ENCODE results near the gene GABRD.

GABRD gene

DNA sequence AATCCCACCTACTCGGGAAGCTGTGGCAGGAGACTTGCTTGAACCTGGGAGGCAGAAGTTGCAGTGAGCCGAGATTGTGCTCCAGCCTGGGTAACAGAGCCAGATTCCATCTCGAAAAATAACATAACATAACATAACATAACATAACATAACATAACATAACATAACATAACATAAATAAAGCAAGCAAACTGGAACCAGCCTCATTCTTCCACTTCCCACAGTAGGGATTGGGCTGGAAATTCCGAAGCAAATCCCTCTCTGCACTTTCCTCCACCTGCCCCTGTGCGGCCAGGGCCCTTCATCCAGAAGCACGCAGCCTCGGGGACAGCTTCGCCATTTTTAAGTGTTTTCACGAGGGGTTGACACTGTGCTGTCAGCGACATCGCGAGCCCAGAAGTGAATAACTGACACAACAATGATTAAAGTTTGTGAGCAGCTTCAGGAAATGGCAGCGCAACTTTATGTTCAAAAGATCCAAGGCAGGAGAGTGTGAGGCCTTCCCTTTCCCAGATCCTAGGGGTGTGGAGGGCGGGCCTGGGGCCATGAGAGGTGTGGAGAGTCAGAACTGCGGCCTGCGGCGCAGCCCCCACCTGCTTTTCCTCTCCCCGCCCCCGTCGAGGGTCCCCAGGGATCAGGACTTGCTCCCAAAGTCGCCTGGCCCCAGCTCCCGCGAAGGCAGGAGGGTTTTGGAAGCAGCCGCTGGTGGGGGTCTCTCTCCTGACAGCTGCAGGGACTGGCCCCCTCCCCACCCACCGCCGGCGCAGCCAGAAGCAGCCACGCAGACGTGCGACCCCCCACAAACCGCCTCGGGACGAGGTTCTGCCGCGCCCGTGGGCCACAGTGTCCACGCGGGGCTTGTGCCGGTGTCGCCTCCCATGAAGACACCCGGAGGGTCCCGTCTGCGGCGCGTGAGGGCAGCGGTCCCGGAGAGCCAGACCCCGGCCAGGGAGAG, 651 bp upstream of the GABRD start:
- DNase-seq (ENCODE audit: low read depth in 2 of 2, low spot score in 1 of 2): no peak

DNA sequence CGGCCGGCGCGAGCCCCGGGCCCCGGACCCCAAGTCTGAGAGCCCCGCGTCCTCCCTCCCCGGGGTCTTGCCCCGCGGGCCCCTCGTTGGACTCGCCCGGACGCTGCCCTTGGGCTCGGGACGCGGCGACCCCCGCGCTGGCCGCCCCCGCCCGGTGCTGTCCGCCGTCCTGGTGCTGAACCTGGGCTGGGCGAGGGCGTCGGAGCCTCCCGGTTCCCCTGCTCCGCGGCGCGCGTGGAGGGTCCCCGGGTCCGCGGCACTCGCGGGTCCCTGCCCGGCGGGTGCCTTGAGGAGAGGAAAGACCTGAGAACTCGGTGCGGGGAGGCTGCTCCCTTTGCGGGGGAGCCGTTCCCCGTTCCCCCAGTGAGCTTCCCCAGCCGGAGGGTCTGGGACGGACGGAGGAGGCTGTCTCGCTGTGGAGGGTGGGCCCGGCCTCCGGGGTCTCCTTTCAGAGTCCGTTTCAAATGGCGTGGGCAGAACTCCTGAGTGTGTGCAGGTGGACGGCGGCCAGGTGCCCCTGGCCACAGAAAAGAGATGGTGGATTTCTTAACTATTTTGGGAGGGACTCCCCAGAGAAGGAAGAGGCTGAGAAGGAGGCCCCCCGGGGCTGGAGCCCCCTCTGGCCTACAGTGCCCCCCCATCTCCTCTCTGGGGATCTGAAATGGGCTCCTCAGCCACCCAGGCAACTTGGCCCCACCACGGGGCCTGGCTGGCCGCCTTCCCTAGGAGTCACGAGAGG, 595 bp downstream of the GABRD start:
- no peak for DNase-seq (ENCODE audit: low read depth in 2 of 2, low spot score in 1 of 2)

DNA sequence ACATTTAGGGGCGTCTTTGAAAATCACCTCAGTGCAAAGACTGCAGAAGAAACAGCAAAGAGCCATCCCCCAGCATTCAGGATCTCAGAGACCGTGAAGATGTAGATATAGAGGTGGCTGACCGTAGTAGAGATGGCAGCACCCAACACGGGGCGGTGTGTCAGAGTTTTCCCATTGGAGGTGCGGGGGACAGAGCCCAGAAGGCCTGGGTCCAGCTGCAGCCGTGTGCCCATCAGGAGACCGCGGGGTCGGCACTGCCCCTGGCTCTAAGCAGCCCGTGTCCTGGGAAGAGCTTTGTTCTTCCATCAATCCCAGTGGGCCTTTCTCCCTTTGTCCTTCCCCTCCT, 1.1 kb downstream of the GABRD start:
- DNase-seq (ENCODE audit: low read depth in 2 of 2, low spot score in 1 of 2): no peak

DNA sequence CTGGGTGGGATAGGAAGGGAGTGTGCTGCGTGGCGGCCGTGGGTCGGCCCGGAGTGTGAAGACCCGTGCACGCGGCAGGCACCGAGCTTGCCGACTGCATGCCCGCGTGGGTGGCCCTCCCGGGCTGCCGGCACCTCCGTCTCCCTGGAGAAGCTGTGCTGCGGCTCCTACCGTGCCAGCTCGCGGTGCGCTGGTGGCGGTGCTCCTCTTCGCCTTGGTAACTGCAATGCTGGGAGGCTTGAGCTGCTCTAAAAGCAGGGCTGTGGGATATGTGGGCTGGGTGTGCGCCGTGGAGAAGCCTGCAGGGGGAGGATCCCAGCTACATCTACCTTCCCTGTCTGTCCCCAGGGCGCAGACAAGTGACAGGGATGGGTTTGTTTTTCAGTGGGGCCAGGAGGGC, 2.4 kb downstream of the GABRD start:
- no peak for DNase-seq (ENCODE audit: low read depth in 2 of 2, low spot score in 1 of 2)

DNA sequence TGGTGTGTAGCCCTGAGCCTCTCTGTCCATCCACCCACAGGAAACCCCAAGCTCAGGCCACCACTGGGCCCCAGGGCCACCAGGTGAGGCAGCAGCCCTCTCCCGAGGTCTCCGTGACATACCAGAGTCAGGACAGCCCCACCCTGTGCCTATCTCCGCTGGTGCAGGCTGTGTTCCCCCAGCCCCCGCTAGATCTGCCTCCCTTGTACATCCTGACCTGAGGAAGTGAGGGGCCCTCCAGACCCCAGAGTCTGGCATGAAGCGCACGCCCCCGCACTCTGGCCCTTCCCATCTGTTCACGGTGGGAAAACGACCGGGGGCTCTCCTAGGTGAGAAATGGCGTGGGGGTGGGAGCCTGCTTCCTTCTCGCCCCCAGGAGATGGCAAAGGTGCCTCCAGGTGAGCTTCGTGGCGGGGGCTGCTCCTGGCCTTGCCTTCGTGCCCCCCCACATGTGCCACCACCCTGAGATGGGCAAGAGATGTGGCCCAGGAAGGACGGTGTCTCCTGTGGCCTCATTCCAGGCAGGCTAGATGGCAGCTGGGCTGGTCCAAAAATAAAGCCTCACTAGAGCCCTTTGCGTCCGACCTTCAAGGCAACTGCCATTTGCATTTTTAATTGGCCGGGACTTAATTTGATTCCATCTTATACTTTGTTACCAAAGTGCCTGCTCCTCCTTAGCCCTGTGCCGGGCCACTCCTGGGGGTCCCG, 3.1 kb downstream of the GABRD start:
- no peak for DNase-seq (ENCODE audit: low read depth in 2 of 2, low spot score in 1 of 2)

DNA sequence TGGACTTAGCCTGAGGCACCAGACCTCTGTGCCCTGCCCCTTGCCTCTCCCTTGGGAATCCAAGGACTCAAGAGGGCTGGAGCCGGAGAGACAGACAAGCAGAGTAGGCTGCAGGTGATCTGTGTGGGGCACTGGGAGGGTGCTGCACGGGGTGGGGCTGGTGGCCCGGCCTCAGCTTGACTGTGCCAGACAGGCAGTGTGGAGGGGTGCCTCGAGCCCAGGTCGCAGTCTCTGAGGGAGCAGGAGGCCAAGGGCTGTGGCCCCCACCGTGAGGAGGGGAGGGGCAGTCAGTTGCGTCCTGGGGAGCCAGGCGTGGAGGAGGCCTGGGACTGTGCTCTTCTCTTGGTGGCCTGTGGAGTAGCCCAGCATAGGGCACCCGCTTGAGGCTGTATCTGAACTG, 4.0 kb downstream of the GABRD start:
- no peak for DNase-seq (ENCODE audit: low read depth in 2 of 2, low spot score in 1 of 2)

DNA sequence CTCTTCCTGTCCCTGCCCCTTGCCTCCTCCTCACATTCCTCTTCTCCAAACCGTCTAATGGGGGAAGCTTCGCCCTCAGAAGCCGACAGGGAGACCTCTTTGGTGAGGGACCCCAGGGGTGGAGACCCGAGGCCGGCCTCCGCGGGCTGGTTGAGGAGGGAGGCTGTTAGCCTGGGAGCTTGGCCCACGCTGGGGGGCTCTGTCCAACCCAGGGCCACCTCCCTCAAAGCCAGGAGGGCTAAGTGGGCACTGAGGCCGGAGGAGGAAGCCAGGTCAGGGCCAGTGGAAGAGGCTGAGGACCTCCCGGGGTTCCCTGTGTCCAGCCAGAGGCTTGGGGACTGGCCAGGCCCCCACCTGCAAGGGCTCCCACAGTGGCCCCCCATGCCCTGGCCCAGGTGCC, 5.3 kb downstream of the GABRD start:
- DNase-seq (ENCODE audit: low read depth in 2 of 2, low spot score in 1 of 2): no peak

DNA sequence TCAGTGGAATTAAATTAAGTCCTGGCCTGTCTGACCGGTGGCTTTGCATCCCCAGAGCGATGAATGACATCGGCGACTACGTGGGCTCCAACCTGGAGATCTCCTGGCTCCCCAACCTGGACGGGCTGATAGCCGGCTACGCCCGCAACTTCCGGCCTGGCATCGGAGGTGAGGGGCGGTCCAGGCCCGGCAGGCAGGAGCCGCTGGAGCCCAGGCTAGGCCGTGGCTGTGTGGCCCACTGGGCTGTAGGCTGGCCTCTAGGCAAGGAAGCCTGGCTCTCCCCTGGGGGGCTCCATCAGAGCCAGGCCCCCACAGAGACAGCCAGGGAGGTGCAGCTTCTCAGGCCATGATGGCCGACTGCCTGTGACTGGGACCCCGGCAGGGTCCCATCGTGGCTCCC, 5.7 kb downstream of the GABRD start:
- no peak for DNase-seq (ENCODE audit: low read depth in 2 of 2, low spot score in 1 of 2)

DNA sequence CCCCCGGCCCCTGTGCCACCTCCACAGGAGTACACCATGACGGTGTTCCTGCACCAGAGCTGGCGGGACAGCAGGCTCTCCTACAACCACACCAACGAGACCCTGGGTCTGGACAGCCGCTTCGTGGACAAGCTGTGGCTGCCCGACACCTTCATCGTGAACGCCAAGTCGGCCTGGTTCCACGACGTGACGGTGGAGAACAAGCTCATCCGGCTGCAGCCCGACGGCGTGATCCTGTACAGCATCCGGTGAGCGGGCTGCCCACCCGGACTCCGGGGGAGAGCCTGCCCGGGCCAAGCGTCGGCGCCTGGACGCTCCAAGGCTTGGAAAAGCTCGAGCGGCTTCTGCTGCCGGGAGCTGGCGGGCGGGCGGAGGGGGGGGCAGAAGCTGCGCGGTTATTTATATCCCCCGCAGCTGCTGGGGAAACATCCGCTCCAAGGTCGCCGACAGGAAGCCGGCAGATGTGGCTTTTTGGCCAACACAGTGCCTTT, 6.4 kb downstream of the GABRD start:
- DNase-seq (ENCODE audit: low read depth in 2 of 2, low spot score in 1 of 2): no peak

DNA sequence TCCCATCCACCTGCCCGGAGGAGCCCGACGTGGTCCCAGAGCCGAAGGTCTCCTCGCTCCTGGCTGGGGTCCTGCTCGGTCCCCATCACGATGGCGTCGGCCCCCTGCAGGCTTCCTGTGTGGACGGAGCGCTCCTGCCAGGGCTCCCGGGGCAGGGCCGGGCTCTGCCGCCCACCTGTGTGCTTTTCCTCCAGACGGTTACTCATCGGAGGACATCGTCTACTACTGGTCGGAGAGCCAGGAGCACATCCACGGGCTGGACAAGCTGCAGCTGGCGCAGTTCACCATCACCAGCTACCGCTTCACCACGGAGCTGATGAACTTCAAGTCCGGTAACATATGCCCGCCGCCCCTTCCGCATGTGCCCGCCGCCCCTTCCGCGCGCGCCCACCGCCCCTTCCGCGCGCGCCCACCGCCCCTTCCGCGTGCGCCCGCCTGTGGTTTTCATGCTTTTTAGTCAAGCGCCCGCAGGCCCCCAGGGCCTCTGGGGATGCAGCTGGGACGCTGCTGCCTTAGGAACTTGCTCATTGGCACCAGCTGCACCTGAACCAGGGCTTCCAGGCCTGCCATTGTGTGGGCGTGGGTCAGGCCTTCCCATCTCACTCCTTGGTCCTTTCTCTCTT, 8.9 kb downstream of the GABRD start:
- no peak for DNase-seq (ENCODE audit: low read depth in 2 of 2, low spot score in 1 of 2)

DNA sequence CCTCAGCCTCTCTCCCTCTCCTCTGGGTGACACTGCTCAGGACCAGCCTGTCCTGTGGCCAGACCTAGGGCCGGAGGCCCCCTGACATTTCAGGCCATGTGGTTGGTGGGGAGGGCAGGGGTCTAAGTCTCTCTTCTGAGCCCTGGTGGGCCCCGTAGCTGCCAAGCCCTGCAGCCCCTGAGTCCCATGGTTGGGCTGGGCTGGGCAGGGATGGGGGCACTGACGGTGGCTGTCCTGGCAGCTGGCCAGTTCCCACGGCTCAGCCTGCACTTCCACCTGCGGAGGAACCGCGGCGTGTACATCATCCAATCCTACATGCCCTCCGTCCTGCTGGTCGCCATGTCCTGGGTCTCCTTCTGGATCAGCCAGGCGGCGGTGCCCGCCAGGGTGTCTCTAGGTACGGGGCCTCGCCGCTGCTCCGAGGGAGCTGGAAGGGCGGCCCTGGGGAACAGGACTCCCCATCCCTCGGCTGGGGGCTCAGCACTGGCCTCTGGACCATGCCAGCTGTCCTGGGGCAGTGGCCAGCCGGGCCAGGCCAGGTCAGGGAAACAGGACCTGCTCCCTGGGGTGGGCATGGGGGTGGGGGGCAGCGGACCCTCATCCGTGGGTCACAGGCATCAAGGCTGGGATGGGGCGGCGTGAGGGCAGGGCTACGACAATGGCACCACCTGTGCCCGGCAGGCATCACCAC, 9.9 kb downstream of the GABRD start:
- DNase-seq (ENCODE audit: low read depth in 2 of 2, low spot score in 1 of 2): no peak

DNA sequence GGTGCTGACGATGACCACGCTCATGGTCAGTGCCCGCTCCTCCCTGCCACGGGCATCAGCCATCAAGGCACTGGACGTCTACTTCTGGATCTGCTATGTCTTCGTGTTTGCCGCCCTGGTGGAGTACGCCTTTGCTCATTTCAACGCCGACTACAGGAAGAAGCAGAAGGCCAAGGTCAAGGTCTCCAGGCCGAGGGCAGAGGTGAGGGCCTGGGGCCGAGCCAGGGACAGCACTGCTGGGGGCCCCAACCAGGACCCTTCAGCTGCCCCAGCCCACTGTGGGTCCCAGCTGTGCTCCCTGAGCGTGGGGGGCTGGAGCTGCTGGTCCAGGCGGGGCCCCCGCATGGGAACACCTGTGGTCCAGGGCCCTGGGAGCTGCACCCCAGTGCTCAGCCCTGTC, 10.4 kb downstream of the GABRD start:
- DNase-seq (ENCODE audit: low read depth in 2 of 2, low spot score in 1 of 2): no peak

DNA sequence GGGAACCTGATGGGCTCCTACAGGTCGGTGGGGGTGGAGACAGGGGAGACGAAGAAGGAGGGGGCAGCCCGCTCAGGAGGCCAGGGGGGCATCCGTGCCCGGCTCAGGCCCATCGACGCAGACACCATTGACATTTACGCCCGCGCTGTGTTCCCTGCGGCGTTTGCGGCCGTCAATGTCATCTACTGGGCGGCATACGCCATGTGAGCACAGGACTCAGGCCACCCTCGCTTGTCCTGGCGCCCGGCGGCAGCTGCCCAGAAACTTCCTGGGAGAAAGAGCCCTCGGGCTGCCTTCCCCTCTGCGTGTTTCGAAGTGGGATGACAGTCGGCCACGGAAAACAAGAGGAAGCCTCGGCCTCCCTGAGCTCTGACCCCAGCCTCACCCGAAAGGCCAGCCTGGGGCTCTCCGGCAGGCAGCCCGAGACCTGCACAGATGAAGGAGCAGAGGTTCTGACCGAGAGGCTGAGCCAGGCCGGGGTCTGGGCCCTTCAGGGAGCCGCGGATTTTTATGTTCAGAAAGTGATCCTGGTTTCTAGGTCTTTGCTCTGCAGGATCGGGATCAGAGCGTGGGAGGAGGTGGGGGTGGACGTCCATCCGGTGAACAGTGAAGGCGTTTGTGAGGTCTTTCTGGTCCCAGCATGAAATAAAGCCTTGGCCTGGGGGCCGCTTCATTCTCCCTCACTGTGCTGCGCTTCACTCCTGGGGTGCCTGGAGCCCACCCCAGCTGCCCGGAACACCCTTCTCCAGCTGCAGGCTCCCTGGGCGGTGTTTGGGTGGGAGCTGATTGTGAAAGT, 11.1 kb downstream of the GABRD start:
- no peak for DNase-seq (ENCODE audit: low read depth in 2 of 2, low spot score in 1 of 2)

DNA sequence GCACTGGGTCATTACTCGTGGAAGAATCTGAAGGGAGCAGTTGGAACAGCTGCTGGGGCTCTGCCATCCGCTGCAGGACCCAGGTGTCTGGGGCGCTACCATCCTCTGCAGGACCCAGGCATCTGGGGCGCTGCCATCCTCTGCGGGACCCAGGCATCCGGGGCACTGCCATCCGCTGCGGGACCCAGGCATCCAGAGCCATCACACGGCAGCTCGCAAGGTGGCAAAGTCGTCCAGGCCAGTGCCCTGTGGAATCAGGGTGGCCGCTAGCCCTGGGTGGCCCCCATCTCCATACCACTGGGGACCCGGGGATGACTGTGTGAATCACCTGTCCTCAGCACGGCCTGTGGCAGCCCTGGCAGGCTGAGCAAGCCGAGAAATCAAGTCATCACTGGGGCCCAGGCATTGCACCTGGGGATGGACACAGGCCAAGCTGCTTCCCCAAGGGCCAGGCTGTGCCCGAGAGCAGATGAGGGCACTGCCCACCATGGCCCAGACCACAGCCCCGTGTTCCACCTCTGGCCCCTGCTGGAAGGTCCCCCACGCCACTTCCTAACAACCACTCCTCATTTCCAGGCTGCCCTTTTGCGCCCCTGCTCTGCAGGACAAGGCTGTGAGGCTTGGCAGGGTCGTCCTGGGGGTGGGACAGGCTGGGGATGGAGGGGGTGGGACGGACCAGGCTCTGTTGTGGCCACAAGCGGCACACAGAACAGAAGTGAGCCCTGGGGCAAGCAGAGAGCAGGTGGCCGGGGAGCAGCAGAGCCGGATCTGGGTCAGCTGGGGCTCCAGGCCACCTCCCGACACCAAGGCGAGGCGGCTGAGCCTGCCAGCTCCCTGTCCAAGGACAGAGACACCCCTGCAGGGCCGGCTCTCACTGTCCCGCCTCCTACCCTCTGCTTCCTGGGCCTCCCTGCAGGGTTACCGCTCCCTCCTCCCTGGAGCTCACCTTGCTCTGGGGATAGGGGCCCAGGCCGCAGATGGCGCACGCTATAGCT, 12.7 kb downstream of the GABRD start:
- DNase-seq (ENCODE audit: low read depth in 2 of 2, low spot score in 1 of 2): no peak

DNA sequence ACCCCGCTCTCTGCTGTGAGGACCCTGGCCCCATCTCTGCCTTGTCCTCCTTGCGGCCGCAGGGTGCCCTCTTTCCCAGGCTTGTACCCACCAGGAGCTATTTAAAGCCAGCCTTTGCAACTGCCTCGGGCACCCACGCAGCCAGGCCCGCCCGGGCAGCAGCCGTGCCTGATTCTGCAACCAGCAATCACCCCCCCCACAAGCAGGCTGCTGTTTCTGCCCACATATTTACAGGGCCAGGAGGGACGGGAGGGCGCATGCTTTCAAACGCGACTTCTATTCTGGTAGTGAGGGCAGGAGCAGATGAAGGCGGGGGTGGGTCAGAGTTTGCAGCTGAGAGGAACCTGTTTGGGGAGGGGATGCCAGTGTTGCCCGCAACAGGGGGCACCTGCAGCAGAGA, 13.6 kb downstream of the GABRD start:
- DNase-seq (ENCODE audit: low read depth in 2 of 2, low spot score in 1 of 2): no peak

DNA sequence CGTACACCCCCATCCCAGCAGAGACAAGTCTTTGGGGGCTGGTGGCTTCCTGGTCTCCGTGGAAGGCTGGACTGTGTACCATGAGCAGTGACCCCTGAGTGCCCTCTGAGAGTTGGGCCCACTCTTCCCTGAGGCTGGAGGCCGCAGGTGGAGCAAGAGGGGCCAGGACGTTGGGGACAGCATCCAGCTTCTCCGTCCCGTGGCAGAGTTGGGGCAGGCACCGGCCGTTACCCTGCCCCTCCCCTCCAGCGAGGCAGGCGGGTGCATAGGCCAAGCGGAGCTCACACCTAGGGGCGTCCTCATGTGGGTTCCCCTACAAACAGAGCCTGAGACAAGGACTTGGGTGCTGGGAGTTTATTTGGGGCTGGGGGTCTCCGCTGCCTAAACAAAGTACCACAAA, 14.0 kb downstream of the GABRD start:
- DNase-seq (ENCODE audit: low read depth in 2 of 2, low spot score in 1 of 2): no peak

DNA sequence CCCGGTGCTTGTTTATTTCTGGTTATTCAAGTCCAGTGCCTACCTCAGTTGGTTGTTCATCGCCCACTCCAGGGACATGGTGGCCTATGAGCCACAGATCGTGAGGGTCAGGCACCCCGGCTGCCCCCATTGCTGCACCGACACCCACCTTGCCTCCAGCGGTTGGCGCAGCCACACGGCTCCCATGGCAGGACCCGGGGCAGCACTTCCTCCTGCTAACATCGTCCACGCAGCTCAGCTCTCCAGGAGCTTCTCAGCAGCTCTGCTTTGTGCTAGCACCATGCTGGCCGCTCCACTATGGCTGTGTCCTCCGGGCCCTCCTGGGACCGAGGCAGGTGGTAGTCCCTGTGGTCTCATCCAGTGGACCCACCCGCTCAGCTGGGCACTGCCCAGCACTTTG, 17.1 kb downstream of the GABRD start:
- DNase-seq (ENCODE audit: low read depth in 2 of 2, low spot score in 1 of 2): no peak

DNA sequence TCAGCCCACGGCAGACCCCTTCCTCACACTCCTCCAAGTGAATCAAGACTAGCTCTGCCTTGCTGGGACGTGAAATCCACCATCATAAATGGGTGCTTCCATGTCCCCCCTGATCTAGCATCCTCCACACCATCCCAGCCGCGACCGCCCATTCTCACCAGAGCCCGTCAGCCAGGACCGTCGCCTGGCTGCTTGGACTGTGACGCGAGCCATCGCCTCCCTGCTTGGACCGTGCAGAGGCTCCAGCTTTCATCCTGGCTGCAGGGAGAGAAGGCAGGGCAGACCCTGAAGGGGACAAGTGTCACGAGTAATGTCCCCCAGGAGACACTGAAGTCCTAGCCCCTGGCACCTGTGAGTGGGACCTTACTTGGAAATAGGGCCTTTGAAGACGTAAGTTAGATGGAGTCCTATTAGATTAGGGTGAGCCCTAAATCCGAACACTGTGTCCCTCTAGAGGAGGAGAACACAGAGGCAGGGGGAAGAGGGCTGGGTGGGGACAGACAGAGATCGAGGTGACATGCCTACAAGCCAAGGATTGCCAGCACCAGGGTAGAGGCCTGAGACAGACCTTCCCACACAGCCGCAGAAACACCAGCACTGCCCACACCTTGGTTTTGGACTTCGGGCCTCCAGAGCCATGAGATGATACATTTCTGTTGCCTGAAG, 18.3 kb downstream of the GABRD start:
- DNase-seq (ENCODE audit: low read depth in 2 of 2, low spot score in 1 of 2): no peak

Measured in stimulated activated CD8-positive, alpha-beta memory T cell treated with anti-CD3 and anti-CD28 coated beads, Interleukin-4, amount 100 ng/mL, for 4 hours (primary cell).